GM23248 (cell line): Measurements from ENCODE around the gene IMP3. TPM values are rescaled to one million over a fixed set of nuclear protein-coding genes. Genes with fewer than 3 reads are reported as not detected.
A peak's percentile ranks its signal among the peaks of the same experiment; 100 is the strongest.

Source experiments
- DNase-seq: peaks from one replicate; pipeline ENCODE4 v3.0.0-alpha.2; 2015
- H2AFZ ChIP-seq: fragments of 200-600 bp; sonication (generic); 2 replicates; pipeline ENCODE4 v1.6.1; 2016; ENCODE audit warnings: antibody characterized with exemption
- H3F3A ChIP-seq: fragments of 200-600 bp; sonication (generic); 2 replicates; pipeline ENCODE4 v1.6.1; 2016; ENCODE audit warnings: mild to moderate bottlenecking, antibody characterized with exemption, mixed run types; ENCODE audit not compliant: insufficient read depth
- H3K27ac ChIP-seq: fragments of 200-600 bp; sonication (generic); 2 replicates; pipeline ENCODE4 v1.5.1; 2016; ENCODE audit warnings: mild to moderate bottlenecking
- H3K27me3 ChIP-seq: fragments of 200-600 bp; sonication (generic); replicated peaks from 2 replicates; pipeline ENCODE4 v1.6.1; 2016; ENCODE audit warnings: mild to moderate bottlenecking; ENCODE audit not compliant: insufficient read depth
- H3K36me3 ChIP-seq: fragments of 200-600 bp; sonication (generic); 2 replicates; pipeline ENCODE4 v1.6.1; 2016; ENCODE audit warnings: low read depth, mild to moderate bottlenecking
- H3K4me1 ChIP-seq: fragments of 200-600 bp; sonication (generic); 2 replicates; pipeline ENCODE4 v1.6.1; 2016; ENCODE audit warnings: mild to moderate bottlenecking; ENCODE audit not compliant: insufficient read depth
- H3K4me2 ChIP-seq: fragments of 200-600 bp; sonication (generic); one replicate; pipeline ENCODE4 v1.6.1; 2016; ENCODE audit warnings: mild to moderate bottlenecking; ENCODE audit not compliant: unreplicated experiment
- H3K4me3 ChIP-seq: fragments of 200-600 bp; sonication (generic); 2 replicates; pipeline ENCODE4 v1.5.1; 2016; ENCODE audit warnings: mild to moderate bottlenecking
- H3K79me2 ChIP-seq: fragments of 200-600 bp; sonication (generic); 2 replicates; pipeline ENCODE4 v1.6.1; 2016; ENCODE audit warnings: mild to moderate bottlenecking; ENCODE audit not compliant: insufficient read depth
- H3K9ac ChIP-seq: fragments of 200-600 bp; sonication (generic); 2 replicates; pipeline ENCODE4 v1.6.1; 2016; ENCODE audit warnings: mild to moderate bottlenecking
- H3K9me2 ChIP-seq: fragments of 200-600 bp; sonication (generic); 2 replicates; pipeline ENCODE4 v1.6.1; 2016; ENCODE audit warnings: mixed run types, mild to moderate bottlenecking, moderate library complexity; ENCODE audit not compliant: insufficient read depth
- H3K9me3 ChIP-seq: fragments of 200-600 bp; sonication (generic); one replicate; pipeline ENCODE4 v1.6.1; 2017; ENCODE audit warnings: low read depth
- H4K20me1 ChIP-seq: fragments of 200-600 bp; sonication (generic); 2 replicates; pipeline ENCODE4 v1.6.0; 2016; ENCODE audit not compliant: insufficient read depth
- EZH2 ChIP-seq: fragments of 200-600 bp; sonication (generic); IDR thresholded peaks from 2 replicates; pipeline ENCODE4 v1.6.1; 2018; ENCODE audit warnings: antibody characterized with exemption, mild to moderate bottlenecking; ENCODE audit not compliant: insufficient read depth, poor library complexity, severe bottlenecking
- EZH2phosphoT487 ChIP-seq: fragments of 200-600 bp; sonication (generic); IDR thresholded peaks from 2 replicates; pipeline ENCODE4 v1.6.1; 2018; ENCODE audit warnings: antibody characterized with exemption, moderate library complexity, mild to moderate bottlenecking, low read depth; ENCODE audit not compliant: insufficient read depth
- WGBS, 2 experiments: methylation state at CpG; one replicate each; pipeline ENCODE4 v1.1.6; 2015 to 2017; ENCODE audit warnings: low lambda C conversion rate in 2 of 2, low coverage in 1 of 2; ENCODE audit errors: missing lambda C conversion rate in 2 of 2; 5-methylcytosine and 5-hydroxymethylcytosine counted together
- in situ Hi-C: fragments of 300-500 bp; cut with MboI; formaldehyde crosslinking; loops from 2 replicates; pipeline ENCODE4 v1.15.0; 2020
- polyA plus RNA-seq: library from polyadenylated mRNA; unstranded; fragments of >200 nt; fragmentation: Nextera tagmentation; extraction: Ambion mirVana; gene quantifications from 2 replicates; pipeline ENCODE4 v1.2.1, GENCODE V29; 2016
- total RNA-seq: library from RNA; depleted of rRNA; stranded (reverse); fragments of >200 nt; shearing (Covaris generic); gene quantifications from 2 replicates; pipeline ENCODE4 v1.2.3, GENCODE V29; 2014

The IMP3 gene
- total and polyA plus RNA-seq, 2 experiments from 2014 or later = 105 to 138 TPM

DNA sequence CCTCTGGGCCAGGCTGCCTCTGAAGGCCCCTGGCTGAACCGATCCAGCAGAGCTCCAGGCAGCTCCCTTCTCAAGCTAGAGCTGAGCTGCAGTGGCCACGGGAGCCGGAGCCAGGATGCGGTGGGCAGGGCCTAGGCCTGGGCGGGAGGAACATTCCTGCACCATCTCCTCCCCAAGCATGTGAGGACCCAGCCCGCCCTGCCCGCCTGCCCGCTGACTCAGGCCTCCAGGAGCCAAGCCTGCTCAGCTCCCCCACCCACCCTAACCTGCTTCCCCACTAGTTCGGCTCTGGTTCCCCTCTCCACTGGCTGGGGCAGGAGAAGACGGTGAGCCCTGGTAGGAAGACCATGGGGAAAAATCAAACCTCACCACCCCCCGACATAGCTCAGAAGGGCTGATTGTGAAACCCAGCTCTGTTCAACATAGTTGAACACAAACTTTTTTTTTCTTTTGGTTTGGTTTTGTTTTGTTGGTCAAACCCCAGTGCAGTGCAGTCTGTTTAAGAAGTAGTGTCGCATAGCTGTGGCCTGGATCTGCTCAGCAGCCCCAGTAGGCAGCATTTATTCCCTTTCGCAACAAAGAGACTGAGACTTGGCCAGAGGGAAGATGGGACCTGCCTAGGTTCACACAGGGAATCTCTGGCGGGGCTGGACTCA is 21.2 kb upstream of the IMP3 start:
- Histone ChIP-seq H3K79me2 (peaks cover 46% of the 10 kb centered on the region), H2AFZ (no peak overlapping the region), H3K36me3 (no peaks in the 10 kb centered on the region), H3K4me2 (peak overlapping the region; percentile 71), H3K9me3 (no peaks in the 10 kb centered on the region), H3K27me3 (no peaks in the 10 kb centered on the region), H3K4me3 (peak overlapping the region; percentile 35), H3K4me1 (peaks cover 34% of the 10 kb centered on the region), H3K9me2 (no peaks in the 10 kb centered on the region), H3K9ac (peak overlapping the region; percentile 84), H4K20me1 (no peaks in the 10 kb centered on the region), H3F3A (peaks cover 49% of the 10 kb centered on the region), H3K27ac (peak overlapping the region; percentile 98)
- 7 to 9% methylated on average over 11 to 14 of the region's 14 CpGs for WGBS, 2 experiments
- in situ Hi-C loops = no loop called here
- DNase-seq = peak; percentile 98
- TF ChIP-seq EZH2 (no peak), EZH2phosphoT487 (no peak)

DNA sequence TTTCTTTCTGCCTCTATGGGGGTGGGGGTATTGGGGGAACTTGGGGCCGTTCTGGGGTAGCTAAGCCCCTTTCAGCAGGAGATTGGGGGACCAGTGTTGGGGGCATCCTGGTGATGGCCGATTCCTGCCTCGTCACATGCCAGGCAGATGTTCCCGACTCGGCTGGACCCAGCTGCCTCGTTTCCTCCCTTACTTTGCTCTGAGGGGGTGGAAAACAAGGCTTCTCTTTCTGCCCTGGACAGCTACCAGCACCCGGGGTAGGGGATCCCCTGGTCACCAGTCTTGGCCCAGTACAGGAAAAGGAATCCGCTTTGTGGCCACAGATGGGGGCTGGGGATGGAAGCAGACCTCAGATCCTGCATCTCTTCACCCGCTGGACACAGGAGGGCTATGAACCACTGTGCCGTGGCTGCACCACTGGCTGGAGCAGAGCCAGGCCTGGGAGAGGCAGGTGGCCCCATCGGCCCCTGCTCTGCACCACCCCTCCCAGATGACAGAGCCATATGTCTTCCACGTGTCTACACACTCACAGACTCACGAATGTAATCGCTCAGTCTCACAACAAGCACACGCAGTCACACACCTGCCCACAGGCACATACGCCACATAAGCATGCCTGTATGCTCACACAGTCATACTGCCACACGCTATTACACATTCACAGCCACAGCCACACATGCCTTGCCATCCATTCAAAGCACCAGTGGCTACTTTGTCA is 20.1 kb upstream of the IMP3 start:
- in situ Hi-C loops = no loop called here
- Histone ChIP-seq H3K4me1 (peaks cover 23% of the 10 kb centered on the region), H3K4me2 (peak overlapping the region; percentile 42), H2AFZ (no peak overlapping the region), H3K27me3 (no peaks in the 10 kb centered on the region), H3K9me3 (no peaks in the 10 kb centered on the region), H3F3A (peaks cover 37% of the 10 kb centered on the region), H3K79me2 (peaks cover 57% of the 10 kb centered on the region), H4K20me1 (no peaks in the 10 kb centered on the region), H3K9me2 (no peaks in the 10 kb centered on the region), H3K27ac (peak overlapping the region; percentile 98), H3K36me3 (no peaks in the 10 kb centered on the region), H3K9ac (peak overlapping the region; percentile 84), H3K4me3 (no peak overlapping the region)
- DNase-seq = peak; percentile 60
- 47 to 48% methylated on average over 14 to 17 of the region's 17 CpGs for WGBS, 2 experiments
- no peak for TF ChIP-seq EZH2
- TF ChIP-seq EZH2phosphoT487 = no peak

DNA sequence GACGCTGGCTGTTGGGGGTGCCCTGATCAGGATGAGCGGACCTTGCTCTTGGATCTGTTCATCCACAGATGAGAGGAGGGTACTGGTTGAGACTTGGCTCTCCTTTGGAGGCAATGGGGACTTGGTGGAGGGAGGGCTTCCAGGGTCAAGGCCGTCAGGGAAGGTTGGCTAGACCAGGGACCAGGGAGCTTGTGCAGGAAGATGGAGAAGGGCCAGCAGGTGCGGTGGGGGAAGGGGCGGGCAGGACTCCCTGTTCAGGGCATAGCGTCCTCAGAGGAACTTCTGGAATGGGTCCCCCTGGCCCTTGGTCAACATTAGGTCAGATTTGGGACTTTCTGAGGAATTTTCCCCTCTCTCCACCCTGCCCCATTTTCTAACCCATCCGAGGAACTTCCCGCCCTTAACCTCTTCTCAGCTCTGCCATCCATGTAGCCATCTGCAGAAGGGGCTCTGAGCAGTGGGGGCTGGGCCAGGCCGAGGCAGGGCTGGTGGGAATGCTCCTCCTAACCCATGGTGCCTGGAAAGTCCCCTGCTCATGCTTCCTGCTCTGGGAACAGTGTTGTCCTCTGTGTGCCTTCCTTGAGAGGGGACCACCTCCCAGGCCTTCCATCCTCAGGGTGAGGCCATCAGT is 19.2 kb upstream of the IMP3 start:
- Histone ChIP-seq H3K9me2 (no peaks in the 10 kb centered on the region), H3K9ac (peak overlapping the region; percentile 84; the same call in 1 of the 2 replicates), H2AFZ (no peak overlapping the region), H4K20me1 (no peaks in the 10 kb centered on the region; the same call in 1 of the 2 replicates), H3K9me3 (no peaks in the 10 kb centered on the region), H3F3A (peaks cover 37% of the 10 kb centered on the region), H3K36me3 (no peaks in the 10 kb centered on the region), H3K4me3 (no peak overlapping the region), H3K27ac (peak overlapping the region; percentile 98; the same call in 1 of the 2 replicates), H3K27me3 (no peaks in the 10 kb centered on the region), H3K79me2 (peaks cover 61% of the 10 kb centered on the region), H3K4me2 (no peak overlapping the region), H3K4me1 (peaks cover 25% of the 10 kb centered on the region)
- in situ Hi-C loops = no loop called here
- WGBS, 2 experiments = 53 to 64% methylated on average over 9 of the region's 9 CpGs
- no peak for DNase-seq
- TF ChIP-seq EZH2 (no peak), EZH2phosphoT487 (no peak)

DNA sequence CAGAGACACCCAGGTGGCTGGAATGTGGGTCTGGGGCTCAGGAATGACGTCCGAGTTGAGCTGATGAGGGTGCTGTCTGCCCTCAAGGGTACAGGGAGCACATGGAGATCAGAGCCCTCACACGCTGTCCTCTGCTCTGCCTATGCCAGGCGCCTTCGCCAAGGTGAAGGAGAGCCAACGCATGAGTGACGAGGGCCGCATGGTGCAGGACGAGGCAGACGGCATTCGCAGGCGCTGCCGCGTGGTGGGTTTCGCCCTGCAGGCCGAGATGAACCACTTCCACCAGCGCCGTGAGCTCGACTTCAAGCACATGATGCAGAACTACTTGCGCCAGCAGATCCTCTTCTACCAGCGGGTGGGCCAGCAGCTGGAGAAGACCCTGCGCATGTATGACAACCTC is 16.8 kb upstream of the IMP3 start:
- H3K9ac ChIP-seq = no peak overlapping the region
- no peaks in the 10 kb centered on the region for H3K9me2 ChIP-seq
- H3K4me3 ChIP-seq = no peak overlapping the region
- no peak for DNase-seq
- H4K20me1 ChIP-seq = no peaks in the 10 kb centered on the region; the same call in 1 of the 2 replicates
- in situ Hi-C loops = no loop called here
- 91 to 94% methylated on average over 21 to 22 of the region's 22 CpGs for WGBS, 2 experiments
- TF ChIP-seq EZH2phosphoT487 (no peak), EZH2 (no peak)
- H3K79me2 ChIP-seq = peaks cover 73% of the 10 kb centered on the region
- H3F3A ChIP-seq = peaks cover 34% of the 10 kb centered on the region
- H3K27ac ChIP-seq = no peak overlapping the region
- H3K9me3 ChIP-seq = no peaks in the 10 kb centered on the region
- no peak overlapping the region for H3K4me2 ChIP-seq
- peaks cover 44% of the 10 kb centered on the region for H3K4me1 ChIP-seq
- no peaks in the 10 kb centered on the region for H3K27me3 ChIP-seq
- H2AFZ ChIP-seq = no peak overlapping the region
- no peaks in the 10 kb centered on the region for H3K36me3 ChIP-seq
